Endodermal cell (in vitro differentiated cells): ENCODE measurements around the gene GATB. TPM values are rescaled to one million over a fixed set of nuclear protein-coding genes. Genes with fewer than 3 reads are reported as not detected.

Experiments
- DNase-seq: peaks from one replicate; pipeline ENCODE4 v3.0.0-alpha.2; 2017
- H3K27ac ChIP-seq: 2 replicates; pipeline ENCODE4 v1.5.1; 2013; ENCODE audit warnings: mild to moderate bottlenecking, low read depth, low read length, moderate library complexity
- H3K27me3 ChIP-seq: 2 replicates; pipeline ENCODE4 v1.6.1; 2013; ENCODE audit warnings: mild to moderate bottlenecking, low read length, moderate library complexity; ENCODE audit not compliant: insufficient read depth, control insufficient read depth, poor library complexity, severe bottlenecking
- H3K36me3 ChIP-seq: 2 replicates; pipeline ENCODE4 v1.7.0; 2013; ENCODE audit warnings: mild to moderate bottlenecking, low read length, moderate library complexity; ENCODE audit not compliant: control insufficient read depth, insufficient read depth
- H3K4me1 ChIP-seq: one replicate; pipeline ENCODE4 v1.7.0; 2013; ENCODE audit warnings: low read length; ENCODE audit not compliant: control insufficient read depth, insufficient read depth
- H3K4me3 ChIP-seq: 2 replicates; pipeline ENCODE4 v1.5.1; 2013; ENCODE audit warnings: mild to moderate bottlenecking, low read length, moderate library complexity
- H3K9ac ChIP-seq: 2 replicates; pipeline ENCODE4 v1.6.1; 2013; ENCODE audit warnings: mild to moderate bottlenecking, low read length, moderate library complexity; ENCODE audit not compliant: poor library complexity, severe bottlenecking; ENCODE audit errors: extremely low read depth
- H3K9me3 ChIP-seq: 2 replicates; pipeline ENCODE4 v1.6.1; 2013; ENCODE audit warnings: mild to moderate bottlenecking, low read length, moderate library complexity; ENCODE audit not compliant: control insufficient read depth
- H3K27ac Mint-ChIP-seq: 2 replicates; pipeline ENCODE4 v1.8.0; 2020; ENCODE audit warnings: mixed read lengths
- H3K27me3 Mint-ChIP-seq: 2 replicates; pipeline ENCODE4 v1.8.0; 2021; ENCODE audit warnings: mild to moderate bottlenecking, mixed read lengths; ENCODE audit not compliant: insufficient read depth
- H3K36me3 Mint-ChIP-seq: 2 replicates; pipeline ENCODE4 v1.8.0; 2020; ENCODE audit warnings: low read depth, mixed read lengths
- H3K4me1 Mint-ChIP-seq: 2 replicates; pipeline ENCODE4 v1.8.0; 2020; ENCODE audit warnings: mixed read lengths
- H3K4me3 Mint-ChIP-seq: 2 replicates; pipeline ENCODE4 v1.8.0; 2020; ENCODE audit warnings: mild to moderate bottlenecking, moderate library complexity, mixed read lengths
- H3K9me3 Mint-ChIP-seq: 2 replicates; pipeline ENCODE4 v1.8.0; 2020; ENCODE audit warnings: mild to moderate bottlenecking, mixed read lengths
- CTCF ChIP-seq: fragments of 200-600 bp; sonication (generic); conservative IDR thresholded peaks from 2 replicates; pipeline ENCODE4 v1.5.0; 2021; ENCODE audit warnings: antibody characterized with exemption, mild to moderate bottlenecking
- WGBS, 2 experiments: methylation state at CpG; one replicate each; pipeline versions ENCODE4 v1.1.5 to v1.1.7; 2013; ENCODE audit warnings: missing lambda C conversion rate in 2 of 2, mixed read lengths in 1 of 2; ENCODE audit not compliant: insufficient coverage in 1 of 2, insufficient read length in 1 of 2; 5-methylcytosine and 5-hydroxymethylcytosine counted together
- total RNA-seq, 2 donors: library from RNA; stranded (reverse); fragmentation: NEBNext Ultra II Directional in 1 of 2; extraction: Animal tissue kit (Norgen Biotek cat#: 25700) in 1 of 2; gene quantifications; 2 replicates in 1 of 2; 3 replicates in 1 of 2; pipeline ENCODE4 v1.2.1, GENCODE V29; 2021

Gene GATB
- total RNA-seq, 2 donors from 2014 or later = 18.3 to 20.5 TPM

GRCh38 chr4:151717909-151718628 is 42.7 kb downstream of the GATB start:
- H3K4me1 ChIP-seq = peaks cover 10% of the 10 kb centered on the region
- H3K9me3 Mint-ChIP-seq = no peaks in the 10 kb centered on the region
- 89 to 97% methylated on average over 8 to 10 of the region's 10 CpGs for WGBS, 2 experiments
- H3K36me3 ChIP-seq = no peaks in the 10 kb centered on the region
- no peak for DNase-seq
- no peak for TF ChIP-seq CTCF
- no peaks in the 10 kb centered on the region for H3K27me3 Mint-ChIP-seq
- H3K9me3 ChIP-seq = no peaks in the 10 kb centered on the region
- H3K36me3 Mint-ChIP-seq = no peaks in the 10 kb centered on the region
- H3K27ac Mint-ChIP-seq = no peak overlapping the region
- H3K27me3 ChIP-seq = no peaks in the 10 kb centered on the region
- no peak overlapping the region for H3K27ac ChIP-seq
- H3K4me3 ChIP-seq = no peak overlapping the region
- H3K4me3 Mint-ChIP-seq = no peak overlapping the region
- H3K9ac ChIP-seq = no peak overlapping the region
- H3K4me1 Mint-ChIP-seq = peaks cover 19% of the 10 kb centered on the region

DNA sequence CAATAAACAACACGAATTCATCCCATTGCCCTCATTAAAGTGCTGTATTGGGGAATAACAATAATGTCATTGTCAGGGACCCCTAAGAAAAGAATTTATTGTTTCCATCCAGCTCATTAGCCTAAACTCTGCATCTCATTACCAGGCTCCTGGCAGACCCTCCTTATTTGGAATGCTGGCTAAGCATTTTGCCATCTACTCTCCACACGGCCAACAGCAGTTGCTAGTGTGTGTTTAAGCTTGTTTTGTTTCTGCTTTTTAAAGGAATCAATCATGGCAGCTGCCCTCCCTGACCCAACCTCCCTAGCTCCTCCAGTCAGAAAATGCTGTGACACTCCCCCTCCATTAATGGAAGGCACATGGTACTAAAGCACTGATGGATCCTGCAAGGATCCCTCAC is 43.5 kb downstream of the GATB start:
- 90 to 100% methylated on average over 1 to 2 of the region's 2 CpGs for WGBS, 2 experiments
- Histone ChIP-seq H3K9me3 (no peaks in the 10 kb centered on the region), H3K27me3 (no peaks in the 10 kb centered on the region), H3K36me3 (no peaks in the 10 kb centered on the region), H3K4me3 (no peak overlapping the region), H3K9ac (no peak overlapping the region), H3K4me1 (peaks cover 10% of the 10 kb centered on the region), H3K27ac (no peak overlapping the region)
- peaks cover 19% of the 10 kb centered on the region for H3K4me1 Mint-ChIP-seq
- no peaks in the 10 kb centered on the region for H3K36me3 Mint-ChIP-seq
- H3K4me3 Mint-ChIP-seq = no peak overlapping the region
- DNase-seq = no peak
- H3K27me3 Mint-ChIP-seq = no peaks in the 10 kb centered on the region
- no peaks in the 10 kb centered on the region for H3K9me3 Mint-ChIP-seq
- TF ChIP-seq CTCF = no peak
- H3K27ac Mint-ChIP-seq = peak overlapping the region; percentile 22

DNA sequence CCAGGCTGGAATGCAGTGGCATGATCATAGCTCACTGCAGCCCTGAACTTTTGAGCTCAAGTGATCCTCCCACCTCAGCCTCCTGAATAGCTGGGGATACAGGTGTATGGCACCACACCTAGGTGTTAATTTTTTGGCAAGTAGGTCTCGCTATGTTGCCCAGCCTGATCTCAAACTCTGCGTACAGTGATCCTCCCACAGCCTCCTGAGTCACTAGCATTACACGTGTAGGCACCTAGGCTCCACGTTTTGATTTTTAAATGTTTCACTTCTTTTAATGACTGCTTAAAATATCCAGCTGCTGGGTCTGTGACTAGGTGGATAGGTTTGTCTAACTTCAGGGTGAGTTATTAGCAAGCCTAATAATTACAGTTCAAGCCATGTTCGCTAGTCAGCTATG is 44.5 kb downstream of the GATB start:
- no peaks in the 10 kb centered on the region for H3K27me3 Mint-ChIP-seq
- H3K27ac Mint-ChIP-seq = no peak overlapping the region
- no peaks in the 10 kb centered on the region for H3K36me3 Mint-ChIP-seq
- no peaks in the 10 kb centered on the region for H3K9me3 ChIP-seq
- no peaks in the 10 kb centered on the region for H3K9me3 Mint-ChIP-seq
- 84% methylated on average over 4 to 5 of the region's 5 CpGs for WGBS, 2 experiments
- no peak overlapping the region for H3K27ac ChIP-seq
- TF ChIP-seq CTCF = no peak
- H3K4me1 ChIP-seq = peaks cover 10% of the 10 kb centered on the region
- H3K9ac ChIP-seq = no peak overlapping the region
- no peak overlapping the region for H3K4me3 ChIP-seq
- DNase-seq = no peak
- H3K4me3 Mint-ChIP-seq = no peak overlapping the region
- no peaks in the 10 kb centered on the region for H3K27me3 ChIP-seq
- H3K36me3 ChIP-seq = no peaks in the 10 kb centered on the region
- H3K4me1 Mint-ChIP-seq = peaks cover 19% of the 10 kb centered on the region
